DND-41 (cell line): ENCODE results near the gene GJB2.

Experiments used
- ATAC-seq: fragments of 200-7000 bp; cut with Tn5 transposase; 3 replicates; pipeline ENCODE4 v1.9.1; 2021; ENCODE audit warnings: low read depth; ENCODE audit not compliant: insufficient read depth
- DNase-seq: peaks from one replicate; pipeline ENCODE4 v3.0.0-alpha.2; 2020
- H2AFZ ChIP-seq: 2 replicates; pipeline ENCODE4 v1.6.0; 2012; ENCODE audit warnings: low read depth, low read length
- H3K27ac ChIP-seq: 2 replicates; pipeline ENCODE4 v1.5.1; 2012; ENCODE audit warnings: low read length, inconsistent platforms
- H3K27me3 ChIP-seq: fragments of 200-600 bp; sonication (generic); 2 replicates; pipeline ENCODE4 v1.6.0; 2012; ENCODE audit warnings: low read length, mild to moderate bottlenecking, inconsistent platforms; ENCODE audit not compliant: insufficient read depth, poor library complexity
- H3K36me3 ChIP-seq: 2 replicates; pipeline ENCODE4 v1.5.1; 2012; ENCODE audit warnings: low read length, inconsistent platforms; ENCODE audit not compliant: insufficient read depth
- H3K4me1 ChIP-seq: 2 replicates; pipeline ENCODE4 v1.5.1; 2012; ENCODE audit warnings: mild to moderate bottlenecking, low read length; ENCODE audit not compliant: insufficient read depth
- H3K4me2 ChIP-seq: 2 replicates; pipeline ENCODE4 v1.6.0; 2012; ENCODE audit warnings: mild to moderate bottlenecking, moderate library complexity, low read length, inconsistent platforms; ENCODE audit not compliant: insufficient read depth
- H3K4me3 ChIP-seq, 2 experiments: fragments of 200-600 bp in 1 of 2; shearing (Covaris generic) in 1 of 2; 2 replicates each; pipeline ENCODE4 v1.5.1; 2012 to 2016; ENCODE audit warnings: inconsistent platforms in 2 of 2, low read length in 2 of 2, mild to moderate bottlenecking in 2 of 2, low read depth in 1 of 2, moderate library complexity in 1 of 2
- H3K79me2 ChIP-seq: 2 replicates; pipeline ENCODE4 v1.6.0; 2012; ENCODE audit warnings: low read length, inconsistent platforms; ENCODE audit not compliant: insufficient read depth
- H3K9ac ChIP-seq: 2 replicates; pipeline ENCODE4 v1.6.0; 2012; ENCODE audit warnings: low read depth, mild to moderate bottlenecking, inconsistent platforms, low read length, moderate library complexity
- H3K9me3 ChIP-seq: 2 replicates; pipeline ENCODE4 v1.5.1; 2012; ENCODE audit warnings: low read length, moderate library complexity, mild to moderate bottlenecking, inconsistent platforms; ENCODE audit not compliant: insufficient read depth, severe bottlenecking
- H4K20me1 ChIP-seq: 2 replicates; pipeline ENCODE4 v1.6.0; 2012; ENCODE audit warnings: low read length; ENCODE audit not compliant: insufficient read depth
- EZH2 ChIP-seq: IDR thresholded peaks from 3 replicates; pipeline ENCODE4 v1.6.1; 2012; ENCODE audit warnings: borderline replicate concordance, low read depth, mild to moderate bottlenecking, moderate library complexity, low read length, inconsistent platforms; ENCODE audit not compliant: severe bottlenecking
- TF ChIP-seq, protein P1 (sequence below): IDR thresholded peaks from 2 replicates; pipeline ENCODE4 v1.5.1; 2012; ENCODE audit warnings: borderline replicate concordance, low read length, moderate library complexity, mild to moderate bottlenecking; ENCODE audit not compliant: poor library complexity, severe bottlenecking; ENCODE audit errors: extremely low read depth

The GJB2 gene

GRCh38 chr13:20175907-20176652, 16.7 kb downstream of the GJB2 start:
- Histone ChIP-seq H3K4me2 (no peak overlapping the region), H3K27ac (no peak overlapping the region), H3K4me3 (no peak overlapping the region)

GRCh38 chr13:20175406-20175794, 17.3 kb downstream of the GJB2 start:
- Histone ChIP-seq H4K20me1 (no peaks in the 10 kb centered on the region), H3K9ac (no peak overlapping the region), H3K27ac (no peak overlapping the region), H3K9me3 (no peaks in the 10 kb centered on the region), H3K79me2 (no peaks in the 10 kb centered on the region), H3K4me1 (no peaks in the 10 kb centered on the region), H3K36me3 (no peaks in the 10 kb centered on the region), H3K27me3 (peaks cover 28% of the 10 kb centered on the region), H3K4me2 (no peak overlapping the region), H2AFZ (no peak overlapping the region), H3K4me3 (no peak overlapping the region)
- DNase-seq (no peak), ATAC-seq (no peak)
- TF ChIP-seq, protein P1, sequence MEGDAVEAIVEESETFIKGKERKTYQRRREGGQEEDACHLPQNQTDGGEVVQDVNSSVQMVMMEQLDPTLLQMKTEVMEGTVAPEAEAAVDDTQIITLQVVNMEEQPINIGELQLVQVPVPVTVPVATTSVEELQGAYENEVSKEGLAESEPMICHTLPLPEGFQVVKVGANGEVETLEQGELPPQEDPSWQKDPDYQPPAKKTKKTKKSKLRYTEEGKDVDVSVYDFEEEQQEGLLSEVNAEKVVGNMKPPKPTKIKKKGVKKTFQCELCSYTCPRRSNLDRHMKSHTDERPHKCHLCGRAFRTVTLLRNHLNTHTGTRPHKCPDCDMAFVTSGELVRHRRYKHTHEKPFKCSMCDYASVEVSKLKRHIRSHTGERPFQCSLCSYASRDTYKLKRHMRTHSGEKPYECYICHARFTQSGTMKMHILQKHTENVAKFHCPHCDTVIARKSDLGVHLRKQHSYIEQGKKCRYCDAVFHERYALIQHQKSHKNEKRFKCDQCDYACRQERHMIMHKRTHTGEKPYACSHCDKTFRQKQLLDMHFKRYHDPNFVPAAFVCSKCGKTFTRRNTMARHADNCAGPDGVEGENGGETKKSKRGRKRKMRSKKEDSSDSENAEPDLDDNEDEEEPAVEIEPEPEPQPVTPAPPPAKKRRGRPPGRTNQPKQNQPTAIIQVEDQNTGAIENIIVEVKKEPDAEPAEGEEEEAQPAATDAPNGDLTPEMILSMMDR = no peak
- TF ChIP-seq EZH2 = no peak

More at GRCh38 chr13:20175907-20176652, 16.7 kb downstream of the GJB2 start:
- H3K79me2 ChIP-seq = no peaks in the 10 kb centered on the region
- no peak overlapping the region for H3K9ac ChIP-seq
- no peaks in the 10 kb centered on the region for H3K36me3 ChIP-seq
- H3K27me3 ChIP-seq = peaks cover 28% of the 10 kb centered on the region
- H3K4me1 ChIP-seq = no peaks in the 10 kb centered on the region
- ATAC-seq = no peak
- no peaks in the 10 kb centered on the region for H4K20me1 ChIP-seq
- no peak overlapping the region for H2AFZ ChIP-seq
- H3K9me3 ChIP-seq = no peaks in the 10 kb centered on the region
- no peak for DNase-seq
- TF ChIP-seq EZH2 = no peak
- TF ChIP-seq, protein P1 = no peak

GRCh38 chr13:20174656-20175405, 17.9 kb downstream of the GJB2 start:
- no peak overlapping the region for H3K9ac ChIP-seq
- H2AFZ ChIP-seq = no peak overlapping the region
- DNase-seq (no peak), ATAC-seq (peak; percentile 24; the same call in 1 of the 3 replicates)
- H3K4me2 ChIP-seq = no peak overlapping the region
- H3K79me2 ChIP-seq = no peaks in the 10 kb centered on the region
- no peak overlapping the region for H3K27ac ChIP-seq
- H3K4me3 ChIP-seq = no peak overlapping the region
- TF ChIP-seq, protein P1 = no peak
- no peak for TF ChIP-seq EZH2
- H3K36me3 ChIP-seq = no peaks in the 10 kb centered on the region
- H3K9me3 ChIP-seq = no peaks in the 10 kb centered on the region
- peaks cover 28% of the 10 kb centered on the region for H3K27me3 ChIP-seq
- H3K4me1 ChIP-seq = no peaks in the 10 kb centered on the region
- H4K20me1 ChIP-seq = no peaks in the 10 kb centered on the region
